Transverse colon (tissue), 4 donors: ENCODE data around the gene CDC42EP5.

Experiments
- EP300 ChIP-seq: sonication (generic); formaldehyde crosslinking; IDR thresholded peaks from one replicate; pipeline ENCODE4 v1.6.1; 2017; ENCODE audit warnings: antibody characterized with exemption, low read depth
- POLR2A ChIP-seq: fragments of 450-650 bp; IDR thresholded peaks from one replicate; pipeline ENCODE4 v1.6.1; 2016; ENCODE audit warnings: antibody characterized with exemption, mild to moderate bottlenecking, moderate library complexity
- POLR2AphosphoS5 ChIP-seq, 3 donors: sonication (generic); formaldehyde crosslinking; IDR thresholded peaks; one replicate each; pipeline ENCODE4 v1.6.1; 2016; ENCODE audit warnings: antibody characterized with exemption in 3 of 3
- TF ChIP-seq, protein P1 (sequence below), 5 experiments: fragments of 200-600 bp in 3 of 5; fragments of 450-650 bp in 2 of 5; sonication (generic) in 3 of 5; IDR thresholded peaks; 1 replicate in 2 of 5; 2 replicates in 3 of 5; pipeline ENCODE4 v1.5.1; 2016 to 2017; ENCODE audit warnings: antibody characterized with exemption in 5 of 5, inconsistent platforms in 3 of 5, mild to moderate bottlenecking in 2 of 5, moderate library complexity in 1 of 5

GRCh38 chr19:54478677-54479266, 5.7 kb upstream of the CDC42EP5 start:
- TF ChIP-seq, protein P1, sequence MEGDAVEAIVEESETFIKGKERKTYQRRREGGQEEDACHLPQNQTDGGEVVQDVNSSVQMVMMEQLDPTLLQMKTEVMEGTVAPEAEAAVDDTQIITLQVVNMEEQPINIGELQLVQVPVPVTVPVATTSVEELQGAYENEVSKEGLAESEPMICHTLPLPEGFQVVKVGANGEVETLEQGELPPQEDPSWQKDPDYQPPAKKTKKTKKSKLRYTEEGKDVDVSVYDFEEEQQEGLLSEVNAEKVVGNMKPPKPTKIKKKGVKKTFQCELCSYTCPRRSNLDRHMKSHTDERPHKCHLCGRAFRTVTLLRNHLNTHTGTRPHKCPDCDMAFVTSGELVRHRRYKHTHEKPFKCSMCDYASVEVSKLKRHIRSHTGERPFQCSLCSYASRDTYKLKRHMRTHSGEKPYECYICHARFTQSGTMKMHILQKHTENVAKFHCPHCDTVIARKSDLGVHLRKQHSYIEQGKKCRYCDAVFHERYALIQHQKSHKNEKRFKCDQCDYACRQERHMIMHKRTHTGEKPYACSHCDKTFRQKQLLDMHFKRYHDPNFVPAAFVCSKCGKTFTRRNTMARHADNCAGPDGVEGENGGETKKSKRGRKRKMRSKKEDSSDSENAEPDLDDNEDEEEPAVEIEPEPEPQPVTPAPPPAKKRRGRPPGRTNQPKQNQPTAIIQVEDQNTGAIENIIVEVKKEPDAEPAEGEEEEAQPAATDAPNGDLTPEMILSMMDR (IDR thresholded peaks at IDR 0.05), result peak; percentile 41 to 62 (median 54)
- TF ChIP-seq POLR2AphosphoS5 (IDR thresholded peaks at IDR 0.05), result no peak
- TF ChIP-seq POLR2A, result no peak
- TF ChIP-seq EP300, result no peak
